OCI-LY7 (cell line): ENCODE measurements around the gene MTMR2. TPM values are rescaled to one million over a fixed set of nuclear protein-coding genes. Genes with fewer than 3 reads are reported as not detected.

ENCODE experiments used
- BruUV-seq: library from RNA; stranded (reverse); fragments of 400-500 nt; replicated peaks from 2 replicates; lab custom pipeline; 2021; lab: Mats Ljungman, UMichigan
- CTCF ChIA-PET: fragments of 300-600 bp; sonication (Branson Sonifier 250); formaldehyde crosslinking; loops from one replicate; lab custom pipeline; 2022; ENCODE audit warnings: antibody characterized with exemption; ENCODE audit not compliant: unreplicated experiment; lab: Charles Lee
- POLR2A ChIA-PET: fragments of 300-600 bp; sonication (Branson Sonifier 250); formaldehyde crosslinking; loops from one replicate; lab custom pipeline; 2022; ENCODE audit warnings: antibody characterized with exemption; lab: Charles Lee
- DNase-seq: peaks from one replicate; pipeline ENCODE4 v3.0.0-alpha.2; 2015; ENCODE audit warnings: low spot score
- H2AFZ ChIP-seq: fragments of 200-600 bp; sonication (generic), shearing (Covaris generic); 2 replicates; pipeline ENCODE4 v1.6.1; 2014; ENCODE audit warnings: mild to moderate bottlenecking, antibody characterized with exemption, low read length, moderate library complexity
- H3K27ac ChIP-seq: fragments of 200-600 bp; sonication (generic); 2 replicates; pipeline ENCODE4 v1.5.1; 2014; ENCODE audit warnings: mixed run types, low read depth, mild to moderate bottlenecking, moderate library complexity, low read length, inconsistent platforms; ENCODE audit not compliant: poor library complexity, severe bottlenecking
- H3K36me3 ChIP-seq: fragments of 200-600 bp; sonication (generic); 2 replicates; pipeline ENCODE4 v1.6.1; 2014; ENCODE audit warnings: mild to moderate bottlenecking, antibody characterized with exemption, low read length, moderate library complexity, mixed read lengths; ENCODE audit not compliant: insufficient read depth
- H3K4me1 ChIP-seq: fragments of 200-600 bp; sonication (generic); 2 replicates; pipeline ENCODE4 v1.5.1; 2014; ENCODE audit warnings: mild to moderate bottlenecking, low read length; ENCODE audit not compliant: insufficient read depth, poor library complexity, severe bottlenecking
- H3K4me2 ChIP-seq: fragments of 200-600 bp; sonication (generic); 2 replicates; pipeline ENCODE4 v1.6.1; 2014; ENCODE audit warnings: mild to moderate bottlenecking, low read length
- H3K4me3 ChIP-seq: fragments of 200-600 bp; sonication (generic); 2 replicates; pipeline ENCODE4 v1.5.1; 2014; ENCODE audit warnings: mild to moderate bottlenecking, low read depth, low read length; ENCODE audit not compliant: poor library complexity, severe bottlenecking
- H3K79me2 ChIP-seq: fragments of 200-600 bp; sonication (generic); 2 replicates; pipeline ENCODE4 v1.6.1; 2016; ENCODE audit warnings: low read depth, mild to moderate bottlenecking, low read length, moderate library complexity, mixed read lengths; ENCODE audit not compliant: insufficient read depth
- H3K9me2 ChIP-seq: fragments of 200-600 bp; sonication (generic); 2 replicates; pipeline ENCODE4 v1.6.1; 2016; ENCODE audit warnings: mild to moderate bottlenecking, low read length, mixed read lengths; ENCODE audit not compliant: insufficient read depth
- H3K9me3 ChIP-seq: fragments of 200-600 bp; sonication (generic); 2 replicates; pipeline ENCODE4 v1.6.1; 2014; ENCODE audit warnings: mild to moderate bottlenecking, mixed run types, low read length, mixed read lengths
- H4K20me1 ChIP-seq: fragments of 200-600 bp; sonication (generic); 2 replicates; pipeline ENCODE4 v1.6.1; 2014; ENCODE audit warnings: mild to moderate bottlenecking, antibody characterized with exemption, low read length, moderate library complexity, mixed read lengths; ENCODE audit not compliant: insufficient read depth
- CTCF ChIP-seq: fragments of 200-600 bp; sonication (generic); conservative IDR thresholded peaks from 2 replicates; pipeline ENCODE4 v1.5.1; 2014; ENCODE audit warnings: mild to moderate bottlenecking, antibody characterized with exemption, low read length, moderate library complexity, mixed read lengths
- EZH2phosphoT487 ChIP-seq: fragments of 200-600 bp; sonication (generic); IDR thresholded peaks from 2 replicates; pipeline ENCODE4 v1.6.1; 2018; ENCODE audit warnings: low read depth, borderline replicate concordance, mild to moderate bottlenecking, mixed run types, antibody characterized with exemption, low read length, moderate library complexity, mixed read lengths
- intact Hi-C: fragments of 100-400 bp; cut with micrococcal nuclease; formaldehyde crosslinking; loops from one replicate; pipeline ENCODE4 v1.10.0; 2022; ENCODE audit not compliant: unreplicated experiment
- total RNA-seq, 2 experiments: library from RNA; depleted of rRNA in 1 of 2; stranded (reverse); fragments of >200 nt in 1 of 2; shearing (Covaris generic) in 1 of 2; gene quantifications; 2 replicates each; pipeline ENCODE4 v1.2.3, GENCODE V29; 2014 to 2022

The MTMR2 gene
- total RNA-seq, 2 experiments from 2014 or later: 0.79 to 13.0 TPM

- ChIA-PET POLR2A (no interaction called here), CTCF (no interaction called here)
- no peaks in the 10 kb centered on the region for H3K36me3 ChIP-seq
- H3K4me1 ChIP-seq: no peaks in the 10 kb centered on the region
- H3K79me2 ChIP-seq: no peaks in the 10 kb centered on the region
- H3K27ac ChIP-seq: no peak overlapping the region
- no peaks in the 10 kb centered on the region for H4K20me1 ChIP-seq
- no peak overlapping the region for H3K4me3 ChIP-seq
- TF ChIP-seq EZH2phosphoT487 (no peak), CTCF (no peak)
- no peak overlapping the region for H3K4me2 ChIP-seq
- DNase-seq: no peak
- intact Hi-C loops: no loop called here
- H3K9me2 ChIP-seq: no peaks in the 10 kb centered on the region
- H2AFZ ChIP-seq: no peak overlapping the region
- no peaks in the 10 kb centered on the region for H3K9me3 ChIP-seq
- BruUV-seq: no TSS peak
Observed at GRCh38 chr11:95888852-95889251, 35.1 kb downstream of the MTMR2 start.

GRCh38 chr11:95888439-95888838 is 35.5 kb downstream of the MTMR2 start:
- no peak overlapping the region for H3K4me3 ChIP-seq
- H3K4me2 ChIP-seq: no peak overlapping the region
- no TSS peak for BruUV-seq
- H3K9me3 ChIP-seq: no peaks in the 10 kb centered on the region
- no peak for DNase-seq
- no peak overlapping the region for H3K27ac ChIP-seq
- CTCF ChIA-PET: no interaction called here
- TF ChIP-seq EZH2phosphoT487 (no peak), CTCF (no peak)
- H3K79me2 ChIP-seq: no peaks in the 10 kb centered on the region
- no peak overlapping the region for H2AFZ ChIP-seq
- no peaks in the 10 kb centered on the region for H3K9me2 ChIP-seq
- no peaks in the 10 kb centered on the region for H4K20me1 ChIP-seq
- intact Hi-C loops: no loop called here
- POLR2A ChIA-PET: no interaction called here
- H3K36me3 ChIP-seq: no peaks in the 10 kb centered on the region
- no peaks in the 10 kb centered on the region for H3K4me1 ChIP-seq

- BruUV-seq: no TSS peak
- ChIA-PET POLR2A (no interaction called here), CTCF (no interaction called here)
- DNase-seq: no peak
- Histone ChIP-seq H3K9me2 (no peaks in the 10 kb centered on the region), H3K9me3 (no peaks in the 10 kb centered on the region), H3K4me2 (no peak overlapping the region), H3K79me2 (no peaks in the 10 kb centered on the region), H3K4me3 (no peak overlapping the region), H2AFZ (no peak overlapping the region), H3K36me3 (no peaks in the 10 kb centered on the region), H4K20me1 (no peaks in the 10 kb centered on the region), H3K27ac (no peak overlapping the region), H3K4me1 (no peaks in the 10 kb centered on the region)
- no peak for TF ChIP-seq EZH2phosphoT487
- no peak for TF ChIP-seq CTCF
- intact Hi-C loops: no loop called here
Observed at GRCh38 chr11:95886462-95886861, 37.4 kb downstream of the MTMR2 start.
